SU-DHL-6 (cell line): ENCODE data around the gene SPRR3.

Source experiments
- EZH2phosphoT487 ChIP-seq: fragments of 200-600 bp; sonication (generic), shearing (Covaris generic); conservative IDR thresholded peaks from 2 replicates; pipeline ENCODE4 v1.6.1; 2018; ENCODE audit warnings: mild to moderate bottlenecking, antibody characterized with exemption, low read length, moderate library complexity, mixed read lengths
- TF ChIP-seq, protein P1 (sequence below): fragments of 200-600 bp; sonication (generic); IDR thresholded peaks from one replicate; pipeline ENCODE4 v1.5.1; 2017; ENCODE audit warnings: antibody characterized with exemption, mild to moderate bottlenecking, low read length, moderate library complexity; ENCODE audit not compliant: insufficient read depth, poor library complexity, severe bottlenecking

GRCh38 chr1:153040950-153041631 lies 39.5 kb downstream of the SPRR3 start, which contains the start of gene SPRR2D:
- TF ChIP-seq, protein P1, sequence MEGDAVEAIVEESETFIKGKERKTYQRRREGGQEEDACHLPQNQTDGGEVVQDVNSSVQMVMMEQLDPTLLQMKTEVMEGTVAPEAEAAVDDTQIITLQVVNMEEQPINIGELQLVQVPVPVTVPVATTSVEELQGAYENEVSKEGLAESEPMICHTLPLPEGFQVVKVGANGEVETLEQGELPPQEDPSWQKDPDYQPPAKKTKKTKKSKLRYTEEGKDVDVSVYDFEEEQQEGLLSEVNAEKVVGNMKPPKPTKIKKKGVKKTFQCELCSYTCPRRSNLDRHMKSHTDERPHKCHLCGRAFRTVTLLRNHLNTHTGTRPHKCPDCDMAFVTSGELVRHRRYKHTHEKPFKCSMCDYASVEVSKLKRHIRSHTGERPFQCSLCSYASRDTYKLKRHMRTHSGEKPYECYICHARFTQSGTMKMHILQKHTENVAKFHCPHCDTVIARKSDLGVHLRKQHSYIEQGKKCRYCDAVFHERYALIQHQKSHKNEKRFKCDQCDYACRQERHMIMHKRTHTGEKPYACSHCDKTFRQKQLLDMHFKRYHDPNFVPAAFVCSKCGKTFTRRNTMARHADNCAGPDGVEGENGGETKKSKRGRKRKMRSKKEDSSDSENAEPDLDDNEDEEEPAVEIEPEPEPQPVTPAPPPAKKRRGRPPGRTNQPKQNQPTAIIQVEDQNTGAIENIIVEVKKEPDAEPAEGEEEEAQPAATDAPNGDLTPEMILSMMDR: no peak
- no peak for TF ChIP-seq EZH2phosphoT487
